Stomach (tissue), 9 donors: ENCODE measurements around the gene BBC3. TPM values are rescaled to one million over a fixed set of nuclear protein-coding genes. Genes with fewer than 3 reads are reported as not detected.

ENCODE experiments used
- DNase-seq, 2 donors: peaks; one replicate each; pipeline versions ENCODE4 v3.0.0 to v3.0.0-alpha.2; 2013 to 2019
- H3K27ac ChIP-seq, 5 donors: fragments of 200-600 bp in 4 of 5; sonication (generic) in 4 of 5; one replicate each; pipeline ENCODE4 v1.5.1; 2013 to 2019; ENCODE audit warnings: mild to moderate bottlenecking in 1 of 5, moderate library complexity in 1 of 5
- H3K27me3 ChIP-seq, 3 donors: fragments of 200-600 bp; sonication (generic); one replicate each; pipeline ENCODE4 v1.5.1; 2017 to 2019; ENCODE audit warnings: mixed run types in 1 of 3
- H3K36me3 ChIP-seq, 4 donors: fragments of 200-600 bp; sonication (generic); 1 replicate in 3 of 4; 2 replicates in 1 of 4; pipeline ENCODE4 v1.5.1; 2016 to 2019
- H3K4me1 ChIP-seq, 4 donors: fragments of 200-600 bp; sonication (generic); one replicate each; pipeline ENCODE4 v1.5.1; 2016 to 2019
- H3K4me3 ChIP-seq, 4 donors: fragments of 200-600 bp; sonication (generic) in 3 of 4; one replicate each; pipeline ENCODE4 v1.5.1; 2016 to 2019; ENCODE audit warnings: mild to moderate bottlenecking in 1 of 4
- H3K9me3 ChIP-seq, 4 donors: fragments of 200-600 bp; sonication (generic); one replicate each; pipeline ENCODE4 v1.5.1; 2016 to 2019
- CTCF ChIP-seq, 7 experiments: fragments of 450-650 bp in 4 of 7; fragments of 200-600 bp in 3 of 7; sonication (generic) in 3 of 7; IDR thresholded peaks; one replicate each; pipeline ENCODE4 v1.5.1; 2016 to 2019; ENCODE audit warnings: antibody characterized with exemption in 7 of 7, control low read depth in 2 of 7, mild to moderate bottlenecking in 1 of 7
- EP300 ChIP-seq: sonication (generic); formaldehyde crosslinking; IDR thresholded peaks from one replicate; pipeline ENCODE4 v1.6.1; 2017; ENCODE audit warnings: antibody characterized with exemption
- POLR2A ChIP-seq, 4 donors: fragments of 450-650 bp; IDR thresholded peaks; one replicate each; pipeline ENCODE4 v1.6.1; 2016; ENCODE audit warnings: antibody characterized with exemption in 4 of 4, control low read depth in 2 of 4, mild to moderate bottlenecking in 1 of 4, moderate library complexity in 1 of 4
- POLR2AphosphoS5 ChIP-seq, 3 donors: sonication (generic); formaldehyde crosslinking; IDR thresholded peaks; one replicate each; pipeline ENCODE4 v1.6.1; 2016; ENCODE audit warnings: antibody characterized with exemption in 3 of 3
- WGBS, 5 donors: extraction: QIAGEN DNeasy Blood & Tissue Kit in 3 of 5; methylation state at CpG; one replicate each; pipeline versions ENCODE4 v1.1.5 to v1.1.7; 2013 to 2018; 5-methylcytosine and 5-hydroxymethylcytosine counted together
- intact Hi-C: fragments of 100-400 bp; cut with DNase I; formaldehyde crosslinking; loops from one replicate; pipeline ENCODE4 v1.15.1; 2023; ENCODE audit warnings: low total_unique reads
- polyA plus RNA-seq, 3 donors: library from polyadenylated mRNA; stranded (reverse); fragments of 200-250 nt; gene quantifications; one replicate each; pipeline ENCODE4 v1.2.3, GENCODE V29; 2013
- total RNA-seq, 5 donors: library from RNA; depleted of rRNA; stranded (reverse); fragments of >200 nt; gene quantifications; one replicate each; pipeline versions ENCODE4 v1.1.0 to v1.2.3, GENCODE V29; 2014 to 2016
- donor health status: healthy with polysubstance abuse.
- donor health status: Bipolar disorder and iron deficiency.
- donor health status: healthy.

The BBC3 gene
- total and polyA plus RNA-seq, 8 donors, result 2.9 to 69.2 (median 10.9) TPM

GRCh38 chr19:47260476-47260875 lies 29.5 kb upstream of the BBC3 start:
- peak overlapping the region in 1 of 5 donors; percentile 21 for H3K27ac ChIP-seq
- no peaks in the 10 kb centered on the region for H3K27me3 ChIP-seq
- peaks cover 53 to 73% (median 73%) of the 10 kb centered on the region in 4 donors for H3K36me3 ChIP-seq
- H3K4me3 ChIP-seq, result no peak overlapping the region
- DNase-seq, result no peak
- peaks cover 22 to 46% (median 34%) of the 10 kb centered on the region in 4 donors for H3K4me1 ChIP-seq
- TF ChIP-seq EP300 (no peak), POLR2A (IDR thresholded peaks at IDR 0.05) (no peak), CTCF (IDR thresholded peaks at IDR 0.05) (no peak), POLR2AphosphoS5 (IDR thresholded peaks at IDR 0.05) (no peak)
- WGBS, 5 donors, result 77 to 96% (median 93%) methylated on average over 13 to 17 of the region's 17 CpGs
- no peaks in the 10 kb centered on the region for H3K9me3 ChIP-seq
- intact Hi-C loops, result no loop called here

DNA sequence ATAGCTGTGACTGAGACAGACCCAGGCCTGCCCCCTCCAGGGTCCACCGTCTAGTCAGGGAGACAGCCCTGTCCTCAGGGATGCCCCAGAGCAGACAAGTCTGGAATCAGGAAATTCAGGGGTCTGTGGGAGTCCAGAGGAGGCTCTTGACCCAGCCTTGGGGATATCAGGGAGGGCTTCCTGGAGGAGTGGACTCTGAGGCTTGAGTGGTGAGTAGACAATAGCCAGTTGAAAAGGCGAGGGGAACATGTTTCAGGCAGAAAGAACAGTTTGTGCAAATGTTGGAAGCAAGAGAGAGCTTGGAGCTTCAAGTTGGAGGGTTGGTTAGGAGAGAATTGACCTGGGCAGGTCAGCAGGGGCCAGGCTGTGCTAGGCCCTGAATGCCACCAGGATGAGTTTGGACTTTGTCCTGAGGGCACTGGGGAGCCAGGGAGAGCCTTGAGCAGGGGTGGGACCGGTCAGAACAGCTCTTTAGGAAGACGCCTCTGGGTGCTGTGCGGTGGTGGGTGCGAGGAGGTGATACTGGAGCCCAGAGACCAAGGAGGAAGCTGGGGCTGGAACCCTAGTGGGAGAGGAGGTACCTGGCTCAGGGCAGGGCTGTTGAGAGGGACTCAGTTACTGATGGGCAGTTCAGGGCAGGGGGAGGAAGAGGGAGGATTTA lies 28.0 kb upstream of the BBC3 start:
- intact Hi-C loops, result no loop called here
- Histone ChIP-seq H3K27me3 (no peaks in the 10 kb centered on the region), H3K9me3 (no peaks in the 10 kb centered on the region), H3K27ac (peak overlapping the region in 3 of 5 donors; percentile 96 to 97 (median 96)), H3K36me3 (peaks cover 38 to 59% (median 58%) of the 10 kb centered on the region in 4 donors), H3K4me3 (no peak overlapping the region), H3K4me1 (peaks cover 22 to 49% (median 38%) of the 10 kb centered on the region in 4 donors)
- WGBS, 5 donors, result 78 to 88% (median 82%) methylated on average over 6 of the region's 6 CpGs
- TF ChIP-seq POLR2AphosphoS5 (IDR thresholded peaks at IDR 0.05) (no peak), POLR2A (IDR thresholded peaks at IDR 0.05) (no peak), EP300 (no peak), CTCF (IDR thresholded peaks at IDR 0.05) (no peak)
- no peak for DNase-seq

DNA sequence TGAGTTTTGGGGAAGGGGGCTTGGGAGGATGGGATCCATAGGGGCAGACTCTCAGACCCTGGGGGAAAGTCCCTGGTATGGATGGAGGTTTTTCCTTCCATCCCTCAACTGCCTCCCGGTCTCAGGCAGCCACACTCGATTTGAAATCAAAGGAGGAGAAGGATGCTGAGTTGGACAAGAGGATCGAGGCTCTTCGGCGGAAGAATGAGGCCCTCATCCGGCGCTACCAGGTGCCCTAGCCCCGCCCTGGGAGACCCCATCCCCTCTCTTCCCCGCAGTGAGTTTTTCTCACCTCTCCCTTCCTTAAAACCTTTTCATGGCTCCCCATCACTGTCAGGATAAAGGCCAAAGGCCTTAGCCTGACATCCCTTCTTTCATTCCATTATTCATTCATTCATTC lies 27.4 kb upstream of the BBC3 start:
- Histone ChIP-seq H3K4me3 (peak overlapping the region in 2 of 4 donors; percentile 45 to 50), H3K27ac (peak overlapping the region in 4 of 5 donors; percentile 94 to 97 (median 96)), H3K4me1 (peaks cover 22 to 49% (median 38%) of the 10 kb centered on the region in 4 donors), H3K9me3 (no peaks in the 10 kb centered on the region), H3K36me3 (peaks cover 38 to 54% (median 53%) of the 10 kb centered on the region in 4 donors), H3K27me3 (no peaks in the 10 kb centered on the region)
- intact Hi-C loops, result no loop called here
- no peak for DNase-seq
- 86 to 93% (median 89%) methylated on average over 9 of the region's 9 CpGs for WGBS, 5 donors
- TF ChIP-seq POLR2AphosphoS5 (IDR thresholded peaks at IDR 0.05) (no peak), CTCF (IDR thresholded peaks at IDR 0.05) (no peak), POLR2A (IDR thresholded peaks at IDR 0.05) (no peak), EP300 (no peak)

DNA sequence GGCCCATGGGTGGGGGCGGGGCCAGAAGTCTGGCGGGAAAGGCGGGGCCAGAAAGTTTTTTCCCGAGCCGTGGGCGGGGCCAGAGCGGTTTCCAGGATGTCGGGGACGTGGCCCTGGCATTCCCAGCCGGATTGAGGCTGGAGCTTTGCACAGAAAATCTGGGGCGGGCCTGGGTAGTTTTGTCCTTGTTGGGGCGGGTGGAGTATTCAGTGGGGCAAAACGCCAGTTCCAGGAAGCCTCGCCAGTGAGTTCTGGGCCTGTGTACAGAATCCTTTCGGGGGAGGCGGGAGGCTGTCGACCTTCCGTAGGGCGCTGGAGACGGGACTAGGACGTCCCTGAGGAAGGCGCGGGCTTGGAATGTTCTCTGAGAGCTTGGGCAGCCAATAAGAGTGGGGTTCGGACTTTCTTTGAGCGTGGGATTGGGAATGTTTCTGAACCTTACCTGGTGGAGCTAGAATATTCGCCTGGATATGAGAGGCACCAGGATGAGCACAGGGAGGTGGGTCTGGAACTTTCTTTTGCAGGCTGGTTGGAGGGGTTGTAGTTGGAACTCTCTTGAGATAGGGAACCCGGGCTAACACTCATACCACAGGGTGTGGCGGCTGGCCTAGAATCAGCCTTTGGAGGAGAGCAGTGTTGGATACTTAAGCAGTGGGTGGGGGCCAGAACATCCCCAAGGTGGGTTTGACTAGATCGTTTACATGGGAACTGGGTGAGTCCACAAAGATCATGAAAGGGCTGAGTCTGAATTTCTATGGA lies 26.6 kb upstream of the BBC3 start:
- intact Hi-C loops, result no loop called here
- H3K4me1 ChIP-seq, result peaks cover 22 to 49% (median 38%) of the 10 kb centered on the region in 4 donors
- 2 to 5% (median 4%) methylated on average over 24 to 29 of the region's 29 CpGs for WGBS, 5 donors
- peak overlapping the region; percentile 45 to 60 (median 54) for H3K4me3 ChIP-seq
- no peaks in the 10 kb centered on the region for H3K27me3 ChIP-seq
- TF ChIP-seq POLR2A (IDR thresholded peaks at IDR 0.05) (peak in 1 of 4 donors; percentile 36), EP300 (no peak), POLR2AphosphoS5 (IDR thresholded peaks at IDR 0.05) (peak; percentile 33 to 69 (median 68))
- no peaks in the 10 kb centered on the region for H3K9me3 ChIP-seq
- H3K27ac ChIP-seq, result peak overlapping the region; percentile 87 to 97 (median 96)
- H3K36me3 ChIP-seq, result peaks cover 37 to 45% (median 44%) of the 10 kb centered on the region in 4 donors
- DNase-seq, result no peak
